MCF 10A (cell line): Measurements from ENCODE around the gene FABP3. TPM values are rescaled to one million over a fixed set of nuclear protein-coding genes. Genes with fewer than 3 reads are reported as not detected.

Experiments
- BruUV-seq: library from RNA; stranded (reverse); fragments of 400-500 nt; replicated peaks from 2 replicates; lab custom pipeline; 2021; lab: Mats Ljungman, UMichigan
- CTCF ChIA-PET: fragments of 300-600 bp; sonication (Branson Sonifier 250); formaldehyde crosslinking; extraction: SDS; loops from one replicate; lab custom pipeline; 2021; ENCODE audit warnings: antibody characterized with exemption, inconsistent platforms; lab: Yijun Ruan, JAX
- POLR2A ChIA-PET: fragments of 300-600, 350-650 bp; sonication (Branson Sonifier 250); formaldehyde crosslinking; extraction: SDS; loops from one replicate; lab custom pipeline; 2020; ENCODE audit warnings: antibody characterized with exemption, inconsistent platforms; lab: Yijun Ruan, JAX
- DNase-seq: peaks from one replicate; pipeline ENCODE4 v3.0.0-alpha.2; 2018; ENCODE audit not compliant: unreplicated experiment
- H3K27ac Mint-ChIP-seq: one replicate; pipeline ENCODE4 v1.8.0; 2022; ENCODE audit warnings: mild to moderate bottlenecking, low read depth, mixed read lengths; ENCODE audit not compliant: unreplicated experiment
- H3K27me3 Mint-ChIP-seq: one replicate; pipeline ENCODE4 v1.8.0; 2022; ENCODE audit warnings: mixed read lengths; ENCODE audit not compliant: insufficient read depth, unreplicated experiment
- H3K36me3 Mint-ChIP-seq: one replicate; pipeline ENCODE4 v1.8.0; 2022; ENCODE audit warnings: mild to moderate bottlenecking, moderate library complexity, mixed read lengths; ENCODE audit not compliant: insufficient read depth, unreplicated experiment
- H3K4me1 Mint-ChIP-seq: one replicate; pipeline ENCODE4 v1.8.0; 2022; ENCODE audit warnings: mixed read lengths; ENCODE audit not compliant: insufficient read depth, unreplicated experiment
- H3K4me3 Mint-ChIP-seq: one replicate; pipeline ENCODE4 v1.8.0; 2022; ENCODE audit warnings: mild to moderate bottlenecking, moderate library complexity, mixed read lengths; ENCODE audit not compliant: unreplicated experiment
- H3K9me3 Mint-ChIP-seq: one replicate; pipeline ENCODE4 v1.8.0; 2022; ENCODE audit warnings: mixed read lengths; ENCODE audit not compliant: unreplicated experiment
- intact Hi-C: fragments of 100-400 bp; cut with micrococcal nuclease; formaldehyde crosslinking; loops from 2 replicates; pipeline ENCODE4 v1.14.1; 2022
- total RNA-seq: library from RNA; stranded (reverse); gene quantifications from 2 replicates; pipeline ENCODE4 v1.2.3, GENCODE V29; 2022
- TF ChIP-seq, protein P1 (sequence below): fragments of 200-600 bp; IDR thresholded peaks from one replicate; pipeline ENCODE4 v1.8.0; 2022; ENCODE audit warnings: antibody characterized with exemption, mild to moderate bottlenecking; ENCODE audit not compliant: unreplicated experiment

FABP3 gene
- total RNA-seq, 1 experiment from 2014 or later: not detected

DNA sequence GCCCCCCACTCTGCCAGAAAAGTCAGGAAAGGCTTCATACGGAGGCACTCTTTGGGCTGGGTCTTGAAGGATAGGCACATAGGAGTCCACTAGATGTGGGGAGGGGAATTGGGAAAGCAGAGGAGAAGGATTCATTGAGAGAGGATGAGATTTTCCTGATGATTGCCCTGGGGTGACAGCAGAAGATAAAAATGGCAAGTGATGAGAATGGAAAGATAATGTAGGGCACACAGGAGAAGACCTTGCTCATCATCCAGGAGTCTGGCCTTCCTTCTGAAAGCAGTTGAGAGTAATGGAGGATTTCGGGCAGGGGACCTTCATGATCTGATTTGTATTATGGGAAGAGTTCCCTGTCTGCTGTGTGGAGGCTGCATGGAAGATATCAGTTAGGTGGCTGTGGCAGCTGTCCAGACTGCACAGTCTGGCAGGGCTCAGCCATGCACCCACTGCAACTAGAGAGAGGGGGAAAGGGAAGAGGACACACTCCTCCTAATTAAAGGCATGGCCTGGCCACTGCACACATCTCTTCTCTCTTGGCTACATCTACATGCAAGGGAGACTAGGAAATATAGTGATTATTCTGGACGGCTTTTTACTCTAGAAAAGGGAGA is 9.6 kb upstream of the FABP3 start:
- no peak overlapping the region for H3K27ac Mint-ChIP-seq
- intact Hi-C loops: no loop called here
- TF ChIP-seq, protein P1, sequence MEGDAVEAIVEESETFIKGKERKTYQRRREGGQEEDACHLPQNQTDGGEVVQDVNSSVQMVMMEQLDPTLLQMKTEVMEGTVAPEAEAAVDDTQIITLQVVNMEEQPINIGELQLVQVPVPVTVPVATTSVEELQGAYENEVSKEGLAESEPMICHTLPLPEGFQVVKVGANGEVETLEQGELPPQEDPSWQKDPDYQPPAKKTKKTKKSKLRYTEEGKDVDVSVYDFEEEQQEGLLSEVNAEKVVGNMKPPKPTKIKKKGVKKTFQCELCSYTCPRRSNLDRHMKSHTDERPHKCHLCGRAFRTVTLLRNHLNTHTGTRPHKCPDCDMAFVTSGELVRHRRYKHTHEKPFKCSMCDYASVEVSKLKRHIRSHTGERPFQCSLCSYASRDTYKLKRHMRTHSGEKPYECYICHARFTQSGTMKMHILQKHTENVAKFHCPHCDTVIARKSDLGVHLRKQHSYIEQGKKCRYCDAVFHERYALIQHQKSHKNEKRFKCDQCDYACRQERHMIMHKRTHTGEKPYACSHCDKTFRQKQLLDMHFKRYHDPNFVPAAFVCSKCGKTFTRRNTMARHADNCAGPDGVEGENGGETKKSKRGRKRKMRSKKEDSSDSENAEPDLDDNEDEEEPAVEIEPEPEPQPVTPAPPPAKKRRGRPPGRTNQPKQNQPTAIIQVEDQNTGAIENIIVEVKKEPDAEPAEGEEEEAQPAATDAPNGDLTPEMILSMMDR: no peak
- H3K4me1 Mint-ChIP-seq: no peaks in the 10 kb centered on the region
- no TSS peak for BruUV-seq
- no peak overlapping the region for H3K4me3 Mint-ChIP-seq
- DNase-seq: no peak
- ChIA-PET POLR2A (no interaction called here), CTCF (interaction anchor here (0.8 kb wide), 1 partner anchor 197 kb away, joined by 3 read pairs; no protein-coding TSS in a partner anchor)
- peaks cover 5% of the 10 kb centered on the region for H3K36me3 Mint-ChIP-seq
- no peaks in the 10 kb centered on the region for H3K27me3 Mint-ChIP-seq
- H3K9me3 Mint-ChIP-seq: no peaks in the 10 kb centered on the region

DNA sequence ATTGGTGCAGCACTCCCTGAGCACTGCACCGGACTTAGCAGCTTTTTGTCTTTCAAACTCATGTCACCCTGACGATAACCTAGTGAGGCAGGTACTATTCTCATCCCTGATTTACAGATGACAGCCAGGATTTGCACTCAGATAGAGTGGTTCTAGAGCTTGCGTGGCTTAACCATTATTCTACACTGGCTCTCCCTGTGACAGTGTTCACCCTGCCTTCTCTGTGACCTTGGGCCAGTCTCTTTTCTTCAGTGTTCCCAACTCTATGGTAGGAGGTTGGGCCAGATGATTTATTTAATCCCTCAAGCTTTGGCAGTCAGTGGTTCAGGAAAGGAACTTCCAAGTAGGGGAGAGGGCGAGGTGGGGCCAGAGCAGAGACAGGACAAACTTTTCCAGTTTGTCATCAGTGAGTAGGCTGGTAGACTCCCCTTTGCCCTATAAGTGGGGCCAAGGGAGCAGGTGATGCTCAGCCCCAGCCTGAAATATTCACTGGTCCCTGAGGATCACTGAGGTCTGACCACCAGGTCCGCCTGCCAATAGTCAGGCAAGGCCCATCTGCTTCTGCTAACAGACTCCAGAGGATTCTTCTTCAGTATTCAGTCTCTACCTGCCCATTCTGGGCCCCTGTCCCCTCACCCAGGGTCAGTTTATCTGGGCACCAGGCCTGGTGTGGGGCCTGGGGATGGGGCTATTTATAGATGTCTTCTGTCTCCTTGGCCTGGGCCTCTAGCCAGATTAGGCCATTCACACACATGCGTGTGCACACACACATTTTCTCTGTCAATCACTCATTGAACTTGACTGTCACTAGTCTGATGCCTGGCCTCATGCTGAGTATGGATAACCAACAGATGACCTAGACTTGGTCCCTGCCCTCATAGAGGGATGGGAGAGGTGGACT is 8.8 kb upstream of the FABP3 start:
- Mint-ChIP-seq H3K27ac (no peak overlapping the region), H3K9me3 (no peaks in the 10 kb centered on the region), H3K36me3 (peaks cover 5% of the 10 kb centered on the region), H3K27me3 (no peaks in the 10 kb centered on the region), H3K4me1 (peaks cover 3% of the 10 kb centered on the region), H3K4me3 (no peak overlapping the region)
- no TSS peak for BruUV-seq
- CTCF ChIA-PET: interaction anchor here (0.6 kb wide), 1 partner anchor 13 kb away, joined by 3 read pairs; no protein-coding TSS in a partner anchor
- TF ChIP-seq, protein P1: no peak
- no peak for DNase-seq
- intact Hi-C loops: no loop called here
- POLR2A ChIA-PET: no interaction called here

- H3K27ac Mint-ChIP-seq: no peak overlapping the region
- no peak overlapping the region for H3K4me3 Mint-ChIP-seq
- BruUV-seq: no TSS peak
- H3K4me1 Mint-ChIP-seq: peaks cover 7% of the 10 kb centered on the region
- DNase-seq: no peak
- POLR2A ChIA-PET: no interaction called here
- TF ChIP-seq, protein P1: no peak
- CTCF ChIA-PET: no interaction called here
- no peaks in the 10 kb centered on the region for H3K9me3 Mint-ChIP-seq
- intact Hi-C loops: no loop called here
- H3K27me3 Mint-ChIP-seq: no peaks in the 10 kb centered on the region
- peaks cover 5% of the 10 kb centered on the region for H3K36me3 Mint-ChIP-seq
These were observed 7.3 kb upstream of the FABP3 start for GRCh38 chr1:31380181-31380580.

DNA sequence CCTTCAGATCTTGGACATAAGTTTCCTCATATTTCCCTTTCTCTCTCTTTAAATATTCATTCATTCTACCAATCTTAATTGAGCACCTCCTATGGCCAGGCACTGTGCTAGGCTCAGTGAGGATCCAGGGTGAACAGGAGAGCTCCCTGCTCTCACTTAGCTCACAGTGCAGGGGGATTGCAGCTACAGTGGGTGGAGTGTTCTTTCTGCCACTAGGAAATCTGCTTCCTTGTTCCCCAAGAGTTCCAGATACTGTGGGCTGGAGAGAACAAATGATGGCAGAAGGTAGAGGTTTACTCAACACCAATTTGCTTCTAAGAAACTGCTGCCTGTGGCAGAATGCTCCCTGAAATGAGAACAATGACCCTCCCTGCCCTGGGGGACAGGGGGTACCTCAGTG is 5.1 kb upstream of the FABP3 start:
- Mint-ChIP-seq H3K36me3 (peaks cover 5% of the 10 kb centered on the region), H3K9me3 (no peaks in the 10 kb centered on the region), H3K27ac (no peak overlapping the region), H3K4me3 (no peak overlapping the region), H3K27me3 (no peaks in the 10 kb centered on the region), H3K4me1 (peaks cover 13% of the 10 kb centered on the region)
- ChIA-PET CTCF (interaction anchor here (0.7 kb wide), 1 partner anchor 37 kb away, joined by 3 read pairs; no protein-coding TSS in a partner anchor), POLR2A (no interaction called here)
- BruUV-seq: no TSS peak
- intact Hi-C loops: no loop called here
- no peak for DNase-seq
- TF ChIP-seq, protein P1: no peak
